Right ventricle myocardium superior (tissue), 1 donor: ENCODE measurements around the gene CNNM2. TPM values are rescaled to one million over a fixed set of nuclear protein-coding genes. Genes with fewer than 3 reads are reported as not detected.
A peak's percentile ranks its signal among the peaks of the same experiment; 100 is the strongest.

Experiments used
- ATAC-seq: fragments of 200-7000 bp; cut with Tn5 transposase; one replicate; pipeline ENCODE4 v1.9.1; 2020; ENCODE audit warnings: mild to moderate bottlenecking; ENCODE audit not compliant: poor library complexity
- DNase-seq: peaks from one replicate; pipeline ENCODE4 v3.0.0-alpha.2; 2020
- intact Hi-C: fragments of 100-400 bp; cut with DNase I; formaldehyde crosslinking; loops from one replicate; pipeline ENCODE4 v1.11.2; 2022
- total RNA-seq: library from RNA; stranded (reverse); fragmentation: NEBNext Ultra II Directional; extraction: Animal tissue kit (Norgen Biotek cat#: 25700); gene quantifications from one replicate; pipeline ENCODE4 v1.2.1, GENCODE V29; 2021
- donor health status: DM: no; HTN: yes; CAD: no; lungs with severe emphysema.

Gene CNNM2
- total RNA-seq, 1 donor from 2014 or later: 2.6 TPM

- ATAC-seq (no peak), DNase-seq (no peak)
- intact Hi-C loops: no loop called here
These were observed 162.9 kb downstream of the CNNM2 start for GRCh38 chr10:103080891-103081581.

- intact Hi-C loops: no loop called here
- DNase-seq (no peak), ATAC-seq (no peak)
These were observed 164.6 kb downstream of the CNNM2 start for GRCh38 chr10:103082683-103083082.

GRCh38 chr10:103083266-103083976 lies 165.3 kb downstream of the CNNM2 start:
- ATAC-seq: no peak
- intact Hi-C loops: no loop called here
- no peak for DNase-seq

- intact Hi-C loops: no loop called here
- DNase-seq: no peak
- no peak for ATAC-seq
These were observed 165.9 kb downstream of the CNNM2 start for GRCh38 chr10:103083977-103084320.

- intact Hi-C loops: no loop called here
- ATAC-seq (no peak), DNase-seq (no peak)
These were observed 168.2 kb downstream of the CNNM2 start for GRCh38 chr10:103086261-103086660.

GRCh38 chr10:103086799-103087198 lies 168.7 kb downstream of the CNNM2 start:
- ATAC-seq (no peak), DNase-seq (no peak)
- intact Hi-C loops: no loop called here

GRCh38 chr10:103089493-103089892 lies 171.4 kb downstream of the CNNM2 start:
- no peak for ATAC-seq
- DNase-seq: no peak
- intact Hi-C loops: no loop called here

- DNase-seq (no peak), ATAC-seq (no peak)
- intact Hi-C loops: no loop called here
These were observed 172.8 kb downstream of the CNNM2 start for GRCh38 chr10:103090911-103091310.

GRCh38 chr10:103095005-103095404 lies 176.9 kb downstream of the CNNM2 start:
- no peak for DNase-seq
- intact Hi-C loops: no loop called here
- no peak for ATAC-seq

GRCh38 chr10:103096130-103096529 lies 178.0 kb downstream of the CNNM2 start:
- no peak for ATAC-seq
- intact Hi-C loops: no loop called here
- DNase-seq: no peak

- intact Hi-C loops: no loop called here
- DNase-seq (no peak), ATAC-seq (no peak)
These were observed 180.1 kb downstream of the CNNM2 start for GRCh38 chr10:103098240-103098639.

GRCh38 chr10:103100620-103101019 lies 182.5 kb downstream of the CNNM2 start:
- no peak for ATAC-seq
- intact Hi-C loops: loop anchor here (10.0 kb wide), 1 partner anchor 144 kb away; the partner anchor contains the start of gene RPEL1

GRCh38 chr10:103102195-103102594 lies 184.1 kb downstream of the CNNM2 start:
- DNase-seq (no peak), ATAC-seq (no peak)
- intact Hi-C loops: loop anchor here (10.0 kb wide), 1 partner anchor 143 kb away; the partner anchor contains the start of gene RPEL1

More at GRCh38 chr10:103100620-103101019, 182.5 kb downstream of the CNNM2 start:
- no peak for DNase-seq

GRCh38 chr10:103103989-103104388 lies 185.9 kb downstream of the CNNM2 start:
- ATAC-seq (no peak), DNase-seq (no peak)
- intact Hi-C loops: loop anchor here (10.0 kb wide), 1 partner anchor 141 kb away; the partner anchor contains the start of gene RPEL1

- DNase-seq (no peak), ATAC-seq (no peak)
- intact Hi-C loops: loop anchor here (10.0 kb wide), 1 partner anchor 140 kb away; the partner anchor contains the start of gene RPEL1
These were observed 186.6 kb downstream of the CNNM2 start for GRCh38 chr10:103104721-103105120.

GRCh38 chr10:103105462-103105861 lies 187.4 kb downstream of the CNNM2 start:
- ATAC-seq (no peak), DNase-seq (no peak)
- intact Hi-C loops: loop anchor here (10.0 kb wide), 1 partner anchor 139 kb away; the partner anchor contains the start of gene RPEL1

- intact Hi-C loops: loop anchor here (10.0 kb wide), 1 partner anchor 138 kb away; the partner anchor contains the start of gene RPEL1
- ATAC-seq (no peak), DNase-seq (no peak)
These were observed 188.4 kb downstream of the CNNM2 start for GRCh38 chr10:103106539-103106938.

- DNase-seq: no peak
- intact Hi-C loops: loop anchor here (10.0 kb wide), 1 partner anchor 135 kb away; the partner anchor contains the start of gene RPEL1
- no peak for ATAC-seq
These were observed 191.7 kb downstream of the CNNM2 start for GRCh38 chr10:103109821-103110220.

GRCh38 chr10:103110407-103110806 lies 192.3 kb downstream of the CNNM2 start:
- DNase-seq (no peak), ATAC-seq (peak; percentile 60)
- intact Hi-C loops: no loop called here
